NCI-H524 treated with DMSO at 0.1 percent for 48 hours (cell line): ENCODE results near the gene PSME3.

ENCODE experiments used
- DNase-seq: peaks from one replicate; lab custom pipeline; 2025; lab: John Stamatoyannopoulos, UW

Gene PSME3, protein sequence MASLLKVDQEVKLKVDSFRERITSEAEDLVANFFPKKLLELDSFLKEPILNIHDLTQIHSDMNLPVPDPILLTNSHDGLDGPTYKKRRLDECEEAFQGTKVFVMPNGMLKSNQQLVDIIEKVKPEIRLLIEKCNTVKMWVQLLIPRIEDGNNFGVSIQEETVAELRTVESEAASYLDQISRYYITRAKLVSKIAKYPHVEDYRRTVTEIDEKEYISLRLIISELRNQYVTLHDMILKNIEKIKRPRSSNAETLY

GRCh38 chr17:42832934-42833766 is at the start of gene PSME3:
Gene PSME3 (plus strand): TSS chr17:42833397. CDS start chr17:42833632, 235 bp downstream.
- peak; percentile 19 for DNase-seq

DNA sequence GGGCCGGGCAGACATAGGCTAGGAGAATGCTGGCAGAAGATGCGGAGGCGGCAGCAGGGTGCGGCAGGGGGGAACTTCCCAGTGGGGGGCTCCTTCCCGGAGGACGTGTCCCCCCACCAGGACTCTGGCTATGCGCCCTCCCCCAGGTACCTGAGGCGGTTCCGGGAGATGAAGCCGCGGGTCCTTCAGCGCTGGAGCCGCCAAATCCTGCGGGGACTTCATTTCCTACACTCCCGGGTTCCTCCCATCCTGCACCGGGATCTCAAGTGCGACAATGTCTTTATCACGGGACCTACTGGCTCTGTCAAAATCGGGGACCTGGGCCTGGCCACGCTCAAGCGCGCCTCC is 49.4 kb upstream of the PSME3 start:
- no peak for DNase-seq

- no peak for DNase-seq
Measured at GRCh38 chr17:42784409-42784808, 48.8 kb upstream of the PSME3 start.

GRCh38 chr17:42784811-42785592 is 48.2 kb upstream of the PSME3 start:
- no peak for DNase-seq

- DNase-seq, result no peak
Measured at GRCh38 chr17:42787266-42787665, 45.9 kb upstream of the PSME3 start.

- no peak for DNase-seq
Measured at GRCh38 chr17:42791948-42792347, 41.2 kb upstream of the PSME3 start.

- DNase-seq, result no peak
Measured at GRCh38 chr17:42792545-42792944, 40.7 kb upstream of the PSME3 start.

GRCh38 chr17:42795061-42795460 is 38.1 kb upstream of the PSME3 start:
- DNase-seq, result no peak

GRCh38 chr17:42795465-42795864 is 37.7 kb upstream of the PSME3 start:
- no peak for DNase-seq

GRCh38 chr17:42796066-42796758 is 37.0 kb upstream of the PSME3 start:
- DNase-seq, result no peak

- DNase-seq, result no peak
Measured at GRCh38 chr17:42797067-42798007, 35.9 kb upstream of the PSME3 start.

GRCh38 chr17:42798011-42798382 is 35.2 kb upstream of the PSME3 start:
- no peak for DNase-seq

GRCh38 chr17:42798383-42799380 is 34.5 kb upstream of the PSME3 start, which contains the start of the genes CNTD1 and COA3:
Gene CNTD1 (plus strand): TSS chr17:42798861. CDS start chr17:42799068, 207 bp downstream.
Gene COA3 (minus strand): TSS chr17:42798704. CDS start chr17:42798681, 23 bp downstream.
- peak; percentile 40 for DNase-seq

GRCh38 chr17:42803074-42803883 is 29.9 kb upstream of the PSME3 start:
- DNase-seq, result no peak

DNA sequence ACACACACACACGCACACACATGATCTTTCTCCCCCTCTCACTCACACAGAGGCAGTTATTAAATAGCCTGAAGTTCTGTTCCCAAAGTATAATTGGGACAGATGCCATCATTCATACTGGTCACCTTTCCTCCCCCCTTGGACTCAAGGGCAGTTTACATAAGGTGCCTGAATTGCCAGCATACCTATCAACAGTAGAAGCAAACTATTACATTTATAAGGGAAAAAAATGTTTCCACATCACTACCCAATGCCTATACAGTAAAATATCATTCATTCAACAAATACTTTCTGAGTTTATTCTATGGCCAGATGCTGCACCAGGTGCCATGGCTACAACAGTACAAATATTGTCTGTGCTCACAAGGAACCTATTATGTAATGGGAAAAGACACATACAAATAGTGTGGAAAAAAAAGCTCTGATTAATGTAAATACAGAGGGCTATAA is 28.3 kb upstream of the PSME3 start:
- no peak for DNase-seq

DNA sequence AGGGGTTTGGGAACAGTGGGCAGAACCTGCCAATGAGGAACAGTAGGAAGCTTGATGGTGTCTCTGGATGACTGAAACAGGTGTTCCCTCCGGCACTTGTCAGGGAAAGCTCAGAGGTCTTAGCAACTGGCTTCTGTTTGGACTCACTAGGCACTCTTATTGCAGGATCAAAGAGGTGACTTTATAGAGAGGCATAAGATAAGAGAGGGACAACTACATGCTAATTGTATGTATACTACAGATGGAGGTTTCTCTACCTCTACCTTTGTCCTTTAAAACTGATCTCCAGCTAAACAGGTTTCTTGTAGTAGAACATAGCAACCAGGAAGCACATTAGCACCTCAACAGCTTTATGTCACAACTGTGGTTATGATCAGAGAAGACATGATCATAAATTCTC is 26.9 kb upstream of the PSME3 start:
- no peak for DNase-seq

DNA sequence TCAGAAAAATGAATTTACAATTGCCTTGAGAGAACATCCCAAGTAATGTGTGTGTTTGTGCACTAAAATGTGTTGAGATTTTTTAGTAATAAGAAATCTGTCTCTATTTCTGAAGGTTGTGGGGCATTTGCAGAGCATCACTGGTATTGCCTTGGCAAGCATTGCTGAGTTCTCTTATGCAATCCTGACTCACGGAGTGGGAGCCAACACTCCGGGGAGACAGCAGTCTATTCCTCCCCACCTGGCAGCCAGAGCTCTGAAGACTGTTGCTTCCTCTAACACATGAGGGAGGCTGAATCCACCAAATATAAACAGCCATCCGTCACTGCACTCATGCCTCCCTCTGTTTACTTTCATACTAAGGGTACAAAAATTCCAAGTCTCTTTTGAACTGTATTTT is 23.9 kb upstream of the PSME3 start:
- no peak for DNase-seq

GRCh38 chr17:42814633-42815399 is 18.4 kb upstream of the PSME3 start:
- DNase-seq, result no peak
